DND-41 (cell line): ENCODE data around the gene LCN9.

Experiments used
- ATAC-seq: fragments of 200-7000 bp; cut with Tn5 transposase; 3 replicates; pipeline ENCODE4 v1.9.1; 2021; ENCODE audit warnings: low read depth; ENCODE audit not compliant: insufficient read depth
- DNase-seq: peaks from one replicate; pipeline ENCODE4 v3.0.0-alpha.2; 2020
- H2AFZ ChIP-seq: 2 replicates; pipeline ENCODE4 v1.6.0; 2012; ENCODE audit warnings: low read depth, low read length
- H3K27ac ChIP-seq: 2 replicates; pipeline ENCODE4 v1.5.1; 2012; ENCODE audit warnings: low read length, inconsistent platforms
- H3K27me3 ChIP-seq: fragments of 200-600 bp; sonication (generic); 2 replicates; pipeline ENCODE4 v1.6.0; 2012; ENCODE audit warnings: low read length, mild to moderate bottlenecking, inconsistent platforms; ENCODE audit not compliant: insufficient read depth, poor library complexity
- H3K36me3 ChIP-seq: 2 replicates; pipeline ENCODE4 v1.5.1; 2012; ENCODE audit warnings: low read length, inconsistent platforms; ENCODE audit not compliant: insufficient read depth
- H3K4me1 ChIP-seq: 2 replicates; pipeline ENCODE4 v1.5.1; 2012; ENCODE audit warnings: mild to moderate bottlenecking, low read length; ENCODE audit not compliant: insufficient read depth
- H3K4me2 ChIP-seq: 2 replicates; pipeline ENCODE4 v1.6.0; 2012; ENCODE audit warnings: mild to moderate bottlenecking, moderate library complexity, low read length, inconsistent platforms; ENCODE audit not compliant: insufficient read depth
- H3K4me3 ChIP-seq, 2 experiments: fragments of 200-600 bp in 1 of 2; shearing (Covaris generic) in 1 of 2; 2 replicates each; pipeline ENCODE4 v1.5.1; 2012 to 2016; ENCODE audit warnings: inconsistent platforms in 2 of 2, low read length in 2 of 2, mild to moderate bottlenecking in 2 of 2, low read depth in 1 of 2, moderate library complexity in 1 of 2
- H3K79me2 ChIP-seq: 2 replicates; pipeline ENCODE4 v1.6.0; 2012; ENCODE audit warnings: low read length, inconsistent platforms; ENCODE audit not compliant: insufficient read depth
- H3K9ac ChIP-seq: 2 replicates; pipeline ENCODE4 v1.6.0; 2012; ENCODE audit warnings: low read depth, mild to moderate bottlenecking, inconsistent platforms, low read length, moderate library complexity
- H3K9me3 ChIP-seq: 2 replicates; pipeline ENCODE4 v1.5.1; 2012; ENCODE audit warnings: low read length, moderate library complexity, mild to moderate bottlenecking, inconsistent platforms; ENCODE audit not compliant: insufficient read depth, severe bottlenecking
- H4K20me1 ChIP-seq: 2 replicates; pipeline ENCODE4 v1.6.0; 2012; ENCODE audit warnings: low read length; ENCODE audit not compliant: insufficient read depth
- EZH2 ChIP-seq: IDR thresholded peaks from 3 replicates; pipeline ENCODE4 v1.6.1; 2012; ENCODE audit warnings: borderline replicate concordance, low read depth, mild to moderate bottlenecking, moderate library complexity, low read length, inconsistent platforms; ENCODE audit not compliant: severe bottlenecking
- TF ChIP-seq, protein P1 (sequence below): IDR thresholded peaks from 2 replicates; pipeline ENCODE4 v1.5.1; 2012; ENCODE audit warnings: borderline replicate concordance, low read length, moderate library complexity, mild to moderate bottlenecking; ENCODE audit not compliant: poor library complexity, severe bottlenecking; ENCODE audit errors: extremely low read depth

Gene LCN9

DNA sequence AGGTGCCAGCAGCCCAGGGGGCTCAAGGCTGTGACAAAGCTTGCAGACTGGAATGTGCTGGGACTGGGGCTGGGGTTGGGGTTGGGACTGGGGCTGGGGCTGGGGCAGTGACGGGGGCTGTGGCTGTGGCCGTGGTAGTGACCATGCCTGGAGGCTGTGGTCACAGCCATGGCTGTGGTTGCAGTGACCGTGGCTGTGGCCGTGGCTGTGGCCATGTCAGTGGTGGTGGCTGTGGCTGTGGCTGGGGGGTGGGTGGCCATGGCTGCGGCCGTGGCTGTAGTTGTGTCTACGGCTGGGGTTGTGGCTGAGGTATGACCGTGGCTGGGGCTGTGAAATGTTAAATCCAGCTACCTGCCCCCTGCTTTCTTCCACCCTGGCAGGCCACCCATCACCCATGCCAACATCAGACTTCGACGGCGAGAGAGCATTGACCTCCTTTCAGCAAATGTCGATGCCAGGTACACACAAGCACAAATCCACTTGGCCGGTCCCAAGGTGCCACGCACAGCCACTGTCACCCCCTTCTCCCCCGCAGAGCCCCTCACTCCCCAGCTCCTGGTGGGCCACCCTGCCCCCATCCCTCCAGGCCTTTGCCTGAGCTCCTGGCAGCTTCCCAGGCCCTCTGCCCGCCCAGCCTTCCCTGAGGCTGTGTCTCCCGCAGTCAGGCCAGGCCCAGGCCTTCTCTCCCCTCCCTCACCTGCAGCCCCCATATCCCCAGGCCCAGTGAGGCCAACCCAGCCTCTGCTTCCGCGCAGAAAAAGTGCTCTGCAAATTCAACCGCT, 15.3 kb downstream of the LCN9 start:
- no peak for DNase-seq
- H3K36me3 ChIP-seq = no peaks in the 10 kb centered on the region
- no peak overlapping the region for H2AFZ ChIP-seq
- H3K9me3 ChIP-seq = no peaks in the 10 kb centered on the region
- TF ChIP-seq EZH2 = no peak
- TF ChIP-seq, protein P1, sequence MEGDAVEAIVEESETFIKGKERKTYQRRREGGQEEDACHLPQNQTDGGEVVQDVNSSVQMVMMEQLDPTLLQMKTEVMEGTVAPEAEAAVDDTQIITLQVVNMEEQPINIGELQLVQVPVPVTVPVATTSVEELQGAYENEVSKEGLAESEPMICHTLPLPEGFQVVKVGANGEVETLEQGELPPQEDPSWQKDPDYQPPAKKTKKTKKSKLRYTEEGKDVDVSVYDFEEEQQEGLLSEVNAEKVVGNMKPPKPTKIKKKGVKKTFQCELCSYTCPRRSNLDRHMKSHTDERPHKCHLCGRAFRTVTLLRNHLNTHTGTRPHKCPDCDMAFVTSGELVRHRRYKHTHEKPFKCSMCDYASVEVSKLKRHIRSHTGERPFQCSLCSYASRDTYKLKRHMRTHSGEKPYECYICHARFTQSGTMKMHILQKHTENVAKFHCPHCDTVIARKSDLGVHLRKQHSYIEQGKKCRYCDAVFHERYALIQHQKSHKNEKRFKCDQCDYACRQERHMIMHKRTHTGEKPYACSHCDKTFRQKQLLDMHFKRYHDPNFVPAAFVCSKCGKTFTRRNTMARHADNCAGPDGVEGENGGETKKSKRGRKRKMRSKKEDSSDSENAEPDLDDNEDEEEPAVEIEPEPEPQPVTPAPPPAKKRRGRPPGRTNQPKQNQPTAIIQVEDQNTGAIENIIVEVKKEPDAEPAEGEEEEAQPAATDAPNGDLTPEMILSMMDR = no peak
- no peak overlapping the region for H3K4me2 ChIP-seq
- H3K9ac ChIP-seq = no peak overlapping the region
- no peaks in the 10 kb centered on the region for H3K4me1 ChIP-seq
- no peak overlapping the region for H3K27ac ChIP-seq
- no peaks in the 10 kb centered on the region for H3K27me3 ChIP-seq
- no peaks in the 10 kb centered on the region for H3K79me2 ChIP-seq
- no peak overlapping the region for H3K4me3 ChIP-seq
- ATAC-seq = no peak
- no peaks in the 10 kb centered on the region for H4K20me1 ChIP-seq

DNA sequence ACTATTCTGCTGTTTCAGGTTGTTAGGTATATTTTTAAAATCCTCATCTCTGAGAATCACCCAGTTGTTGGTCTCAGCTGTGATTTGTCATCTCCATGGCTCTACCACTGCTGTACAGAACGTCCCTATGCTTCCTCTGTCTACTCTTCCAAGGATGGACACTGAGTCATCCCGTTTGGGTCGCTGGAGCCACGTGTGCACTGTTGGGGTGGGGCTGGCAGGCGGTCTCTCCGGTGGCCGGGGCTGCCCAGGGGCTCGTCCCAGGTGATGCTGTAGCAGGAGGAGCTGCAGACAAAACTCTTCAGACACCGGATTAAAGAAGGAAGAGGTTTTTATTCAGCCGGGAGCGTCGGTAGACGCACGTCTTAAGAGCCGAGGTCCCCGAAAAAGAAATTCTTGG, 16.9 kb downstream of the LCN9 start:
- Histone ChIP-seq H4K20me1 (no peaks in the 10 kb centered on the region), H3K79me2 (no peaks in the 10 kb centered on the region), H3K27ac (no peak overlapping the region), H3K4me1 (no peaks in the 10 kb centered on the region), H3K4me2 (no peak overlapping the region), H3K9me3 (no peaks in the 10 kb centered on the region), H3K36me3 (no peaks in the 10 kb centered on the region), H2AFZ (no peak overlapping the region), H3K9ac (no peak overlapping the region), H3K27me3 (no peaks in the 10 kb centered on the region), H3K4me3 (no peak overlapping the region)
- DNase-seq (no peak), ATAC-seq (no peak)
- TF ChIP-seq, protein P1 = no peak
- no peak for TF ChIP-seq EZH2

DNA sequence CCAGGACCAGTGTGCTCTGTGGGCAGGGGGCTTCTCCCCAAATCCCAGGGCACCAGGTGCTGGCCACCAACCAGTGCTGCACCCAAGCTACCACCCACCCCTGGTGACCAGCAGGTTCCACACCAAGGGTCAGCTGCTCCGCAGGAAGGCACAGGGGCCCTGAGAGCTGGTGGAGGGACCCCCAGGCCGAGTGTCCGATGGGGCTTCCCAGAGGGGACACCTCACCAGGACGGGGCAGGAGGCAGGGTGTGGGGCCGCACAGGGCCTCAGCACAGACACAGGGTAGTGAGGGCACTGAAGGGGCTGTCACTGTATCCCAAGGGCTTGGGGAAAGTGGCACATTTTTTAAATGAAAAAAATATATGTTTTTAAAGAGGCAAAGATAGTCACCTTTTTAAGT, 18.1 kb downstream of the LCN9 start:
- ATAC-seq = no peak
- Histone ChIP-seq H3K9ac (no peak overlapping the region), H3K4me2 (no peak overlapping the region), H3K27ac (no peak overlapping the region), H2AFZ (no peak overlapping the region), H4K20me1 (no peaks in the 10 kb centered on the region), H3K4me1 (no peaks in the 10 kb centered on the region), H3K79me2 (no peaks in the 10 kb centered on the region), H3K9me3 (no peaks in the 10 kb centered on the region), H3K27me3 (no peaks in the 10 kb centered on the region), H3K4me3 (no peak overlapping the region), H3K36me3 (no peaks in the 10 kb centered on the region)
- TF ChIP-seq EZH2 = no peak
- TF ChIP-seq, protein P1 = no peak
- DNase-seq = no peak
